HEK293T (cell line): ENCODE measurements around the gene HAS3.

Experiments
- CTCF ChIA-PET: fragments of 350-600 bp; formaldehyde crosslinking; extraction: SDS; loops from one replicate; lab custom pipeline; 2021; ENCODE audit warnings: antibody characterized with exemption, inconsistent platforms; lab: Yijun Ruan, JAX
- POLR2A ChIA-PET: fragments of 350-600 bp; formaldehyde crosslinking; extraction: SDS; loops from one replicate; lab custom pipeline; 2020; ENCODE audit warnings: antibody characterized with exemption, inconsistent platforms; lab: Yijun Ruan, JAX
- DNase-seq: peaks from one replicate; pipeline ENCODE4 v3.0.0; 2012; ENCODE audit warnings: mixed read lengths; ENCODE audit errors: extremely low spot score
- ARNT ChIP-seq: fragments of 450-650 bp; IDR thresholded peaks from 2 replicates; pipeline ENCODE4 v1.6.1; 2017; ENCODE audit warnings: mild to moderate bottlenecking
- BHLHE40 ChIP-seq: fragments of 450-650 bp; IDR thresholded peaks from 2 replicates; pipeline ENCODE4 v1.6.1; 2016; ENCODE audit warnings: mild to moderate bottlenecking, moderate library complexity, borderline replicate concordance
- CTBP1 ChIP-seq: fragments of 450-650 bp; IDR thresholded peaks from 2 replicates; pipeline ENCODE4 v1.6.1; 2016; ENCODE audit warnings: borderline replicate concordance
- ELF4 ChIP-seq: fragments of 450-650 bp; IDR thresholded peaks from 2 replicates; pipeline ENCODE4 v1.6.1; 2017; ENCODE audit warnings: antibody characterized with exemption
- FOXA1 ChIP-seq: fragments of 450-650 bp; IDR thresholded peaks from 2 replicates; pipeline ENCODE4 v1.6.1; 2016; ENCODE audit warnings: mild to moderate bottlenecking
- FOXK2 ChIP-seq: fragments of 450-650 bp; IDR thresholded peaks from 2 replicates; pipeline ENCODE4 v1.6.1; 2016; ENCODE audit warnings: mild to moderate bottlenecking
- FOXM1 ChIP-seq: fragments of 450-650 bp; IDR thresholded peaks from 2 replicates; pipeline ENCODE4 v1.6.1; 2017; ENCODE audit warnings: mild to moderate bottlenecking, borderline replicate concordance
- HDGF ChIP-seq: fragments of 450-650 bp; IDR thresholded peaks from 2 replicates; pipeline ENCODE4 v1.6.1; 2017; ENCODE audit warnings: antibody characterized with exemption, borderline replicate concordance
- L3MBTL2 ChIP-seq: fragments of 450-650 bp; conservative IDR thresholded peaks from 2 replicates; pipeline ENCODE4 v1.6.1; 2016; ENCODE audit warnings: mild to moderate bottlenecking
- LEF1 ChIP-seq: fragments of 450-650 bp; IDR thresholded peaks from 2 replicates; pipeline ENCODE4 v1.6.1; 2017; ENCODE audit warnings: mild to moderate bottlenecking, borderline replicate concordance
- NFRKB ChIP-seq: fragments of 450-650 bp; IDR thresholded peaks from 2 replicates; pipeline ENCODE4 v1.6.1; 2016; ENCODE audit warnings: mild to moderate bottlenecking, moderate library complexity
- PKNOX1 ChIP-seq: fragments of 450-650 bp; IDR thresholded peaks from 2 replicates; pipeline ENCODE4 v1.6.1; 2016
- SP1 ChIP-seq: fragments of 450-650 bp; IDR thresholded peaks from 2 replicates; pipeline ENCODE4 v1.6.1; 2017
- SUZ12 ChIP-seq: fragments of 450-650 bp; IDR thresholded peaks from 2 replicates; pipeline ENCODE4 v1.6.1; 2016; ENCODE audit warnings: mild to moderate bottlenecking
- TARDBP ChIP-seq: fragments of 450-650 bp; IDR thresholded peaks from 2 replicates; pipeline ENCODE4 v1.6.1; 2016
- ZNF384 ChIP-seq: fragments of 450-650 bp; IDR thresholded peaks from 2 replicates; pipeline ENCODE4 v1.6.1; 2016

Gene HAS3

GRCh38 chr16:69109486-69110270, 4.2 kb downstream of the HAS3 start:
- TF ChIP-seq L3MBTL2 (no peak), CTBP1 (no peak), FOXM1 (no peak), LEF1 (no peak), SUZ12 (no peak)
- no peak for DNase-seq
- POLR2A ChIA-PET, result no interaction called here
- CTCF ChIA-PET, result no interaction called here

- CTCF ChIA-PET, result interaction anchor here (4.8 kb wide), 1 partner anchor 13 kb away, joined by 26 read pairs; no protein-coding TSS in a partner anchor
- DNase-seq, result no peak
- POLR2A ChIA-PET, result no interaction called here
- TF ChIP-seq LEF1, result no peak
These were observed 5.0 kb downstream of the HAS3 start for GRCh38 chr16:69110406-69110805.

GRCh38 chr16:69111216-69111875, 5.9 kb downstream of the HAS3 start:
- no peak for DNase-seq
- TF ChIP-seq L3MBTL2, result no peak
- no peak for TF ChIP-seq ZNF384
- TF ChIP-seq LEF1, result no peak
- TF ChIP-seq ELF4, result no peak
- no peak for TF ChIP-seq BHLHE40
- TF ChIP-seq FOXA1, result no peak
- no peak for TF ChIP-seq HDGF
- TF ChIP-seq ARNT, result no peak
- no peak for TF ChIP-seq CTBP1
- POLR2A ChIA-PET, result no interaction called here
- CTCF ChIA-PET, result interaction anchor here (4.8 kb wide), 1 partner anchor 12 kb away, joined by 26 read pairs; no protein-coding TSS in a partner anchor

- no peak for DNase-seq
- POLR2A ChIA-PET, result no interaction called here
- CTCF ChIA-PET, result interaction anchor here (1.0 to 4.8 kb wide), 3 partner anchors 10 to 18 kb away, joined by 3 to 26 read pairs (median 6); no protein-coding TSS in a partner anchor
- no peak for TF ChIP-seq FOXA1
- TF ChIP-seq CTBP1, result no peak
- no peak for TF ChIP-seq SP1
- no peak for TF ChIP-seq PKNOX1
- TF ChIP-seq LEF1, result no peak
- no peak for TF ChIP-seq FOXK2
- TF ChIP-seq ZNF384, result no peak
- no peak for TF ChIP-seq SUZ12
- TF ChIP-seq L3MBTL2, result no peak
- no peak for TF ChIP-seq TARDBP
These were observed 6.4 kb downstream of the HAS3 start for GRCh38 chr16:69111876-69112230.

- TF ChIP-seq ZNF384 (no peak), FOXK2 (no peak), SUZ12 (no peak), PKNOX1 (no peak), HDGF (no peak), FOXM1 (no peak), ARNT (no peak), SP1 (no peak), BHLHE40 (no peak), FOXA1 (no peak), CTBP1 (no peak), NFRKB (no peak), LEF1 (no peak), ELF4 (no peak), L3MBTL2 (no peak), TARDBP (no peak)
- ChIA-PET CTCF (interaction anchor here (1.0 to 4.8 kb wide), 4 partner anchors 11 to 202 kb away, joined by 3 to 26 read pairs (median 6); no protein-coding TSS in a partner anchor), POLR2A (interaction anchor here (1.5 kb wide), 1 partner anchor 12 kb away, joined by 4 read pairs; no protein-coding TSS in a partner anchor)
- peak; percentile 84 for DNase-seq
These were observed 7.1 kb downstream of the HAS3 start for GRCh38 chr16:69112285-69113129.

GRCh38 chr16:69113216-69113615, 7.8 kb downstream of the HAS3 start:
- ChIA-PET POLR2A (interaction anchor here (0.7 to 1.5 kb wide), 2 partner anchors 11 to 269 kb away, joined by 3 to 4 read pairs; no protein-coding TSS in a partner anchor), CTCF (interaction anchor here (1.5 to 4.8 kb wide), 3 partner anchors 10 to 203 kb away, joined by 6 to 26 read pairs (median 6); no protein-coding TSS in a partner anchor)
- TF ChIP-seq PKNOX1 (no peak), ELF4 (no peak), CTBP1 (no peak), FOXM1 (no peak), L3MBTL2 (no peak), HDGF (no peak), LEF1 (no peak), BHLHE40 (no peak), SP1 (no peak), FOXA1 (no peak)
- DNase-seq, result no peak
